KMS-11 (cell line): ENCODE measurements around the gene CCS.

ENCODE experiments used
- H2AFZ ChIP-seq: fragments of 200-600 bp; sonication (generic); 2 replicates; pipeline ENCODE4 v1.6.1; 2016; ENCODE audit warnings: antibody characterized with exemption, mixed run types, low read depth
- H3K27ac ChIP-seq: fragments of 200-600 bp; sonication (generic); 2 replicates; pipeline ENCODE4 v1.6.1; 2016; ENCODE audit warnings: mild to moderate bottlenecking, mixed run types
- H3K27me3 ChIP-seq: fragments of 200-600 bp; sonication (generic); 2 replicates; pipeline ENCODE4 v1.6.1; 2017; ENCODE audit warnings: mild to moderate bottlenecking, low read depth, mixed run types, moderate library complexity; ENCODE audit not compliant: insufficient read depth
- H3K36me3 ChIP-seq: fragments of 200-600 bp; sonication (generic); 2 replicates; pipeline ENCODE4 v1.6.1; 2017; ENCODE audit warnings: mild to moderate bottlenecking, mixed run types; ENCODE audit not compliant: insufficient read depth
- H3K4me1 ChIP-seq: fragments of 200-600 bp; sonication (generic); 2 replicates; pipeline ENCODE4 v1.6.1; 2016; ENCODE audit warnings: mild to moderate bottlenecking, low read depth, mixed run types; ENCODE audit not compliant: poor library complexity, severe bottlenecking
- H3K4me2 ChIP-seq: fragments of 200-600 bp; sonication (generic); 2 replicates; pipeline ENCODE4 v1.7.0; 2016; ENCODE audit warnings: mild to moderate bottlenecking, mixed run types
- H3K4me3 ChIP-seq: fragments of 200-600 bp; sonication (generic); IDR thresholded peaks from 2 replicates; pipeline ENCODE4 v1.6.1; 2017; ENCODE audit warnings: low read depth, low read length, mixed read lengths; ENCODE audit not compliant: insufficient read depth
- H3K79me2 ChIP-seq: fragments of 200-600 bp; sonication (generic); 2 replicates; pipeline ENCODE4 v1.6.1; 2016; ENCODE audit warnings: low read depth, mixed run types; ENCODE audit not compliant: insufficient read depth
- H3K9ac ChIP-seq: fragments of 200-600 bp; sonication (generic); 2 replicates; pipeline ENCODE4 v1.6.1; 2016; ENCODE audit warnings: mild to moderate bottlenecking, mixed run types
- H4K20me1 ChIP-seq: fragments of 200-600 bp; sonication (generic); 2 replicates; pipeline ENCODE4 v1.6.1; 2016; ENCODE audit warnings: mild to moderate bottlenecking, mixed run types; ENCODE audit not compliant: insufficient read depth
- TF ChIP-seq, protein P1 (sequence below): fragments of 200-600 bp; sonication (generic); conservative IDR thresholded peaks from 2 replicates; pipeline ENCODE4 v1.6.1; 2017; ENCODE audit warnings: low read depth, mild to moderate bottlenecking, antibody characterized with exemption, low read length, moderate library complexity, mixed read lengths

CCS gene

DNA sequence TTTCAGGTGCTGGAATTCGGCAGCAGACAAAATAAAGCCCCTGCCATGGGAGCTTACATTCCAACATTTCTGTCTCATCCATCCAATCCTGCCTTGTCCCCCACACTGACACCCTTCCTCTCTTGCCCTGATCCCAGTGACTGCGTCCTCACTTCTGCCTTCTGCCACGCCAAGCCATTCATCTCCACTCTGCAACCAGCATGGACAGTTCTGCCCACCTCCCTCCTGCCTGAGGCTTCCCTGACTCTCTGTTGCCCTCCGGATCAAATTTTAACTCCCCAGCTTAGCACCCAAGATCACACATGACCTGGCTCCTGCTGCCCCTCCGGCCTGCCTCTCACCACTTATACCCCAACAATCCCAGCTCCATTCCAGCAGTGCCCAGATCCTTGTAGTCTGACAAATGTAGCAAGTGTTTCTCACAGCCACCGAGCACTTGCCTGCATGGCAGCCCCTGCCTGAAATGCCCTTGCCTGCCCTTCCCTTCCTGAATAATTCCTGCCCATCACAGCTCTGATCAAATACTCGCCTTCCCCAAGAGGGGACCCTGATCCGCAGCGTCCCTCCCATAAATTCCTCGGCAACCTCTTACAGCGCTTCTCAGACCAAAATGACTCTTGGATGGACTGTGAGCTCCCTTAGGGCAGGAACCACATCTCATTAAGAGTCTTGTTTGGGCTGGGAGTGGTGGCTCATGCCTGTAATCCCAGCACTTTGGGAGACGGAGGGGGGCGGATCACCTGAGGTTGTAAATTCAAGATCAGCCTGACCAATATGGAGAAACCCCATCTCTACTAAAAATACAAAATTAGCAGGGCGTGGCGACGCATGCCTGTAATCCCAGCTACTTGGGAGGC is 44.0 kb upstream of the CCS start:
- peaks cover 6% of the 10 kb centered on the region for H3K27me3 ChIP-seq
- no peaks in the 10 kb centered on the region for H4K20me1 ChIP-seq
- H3K27ac ChIP-seq = no peak overlapping the region
- H3K4me1 ChIP-seq = peaks cover 17% of the 10 kb centered on the region
- no peak overlapping the region for H3K9ac ChIP-seq
- no peak overlapping the region for H2AFZ ChIP-seq
- TF ChIP-seq, protein P1, sequence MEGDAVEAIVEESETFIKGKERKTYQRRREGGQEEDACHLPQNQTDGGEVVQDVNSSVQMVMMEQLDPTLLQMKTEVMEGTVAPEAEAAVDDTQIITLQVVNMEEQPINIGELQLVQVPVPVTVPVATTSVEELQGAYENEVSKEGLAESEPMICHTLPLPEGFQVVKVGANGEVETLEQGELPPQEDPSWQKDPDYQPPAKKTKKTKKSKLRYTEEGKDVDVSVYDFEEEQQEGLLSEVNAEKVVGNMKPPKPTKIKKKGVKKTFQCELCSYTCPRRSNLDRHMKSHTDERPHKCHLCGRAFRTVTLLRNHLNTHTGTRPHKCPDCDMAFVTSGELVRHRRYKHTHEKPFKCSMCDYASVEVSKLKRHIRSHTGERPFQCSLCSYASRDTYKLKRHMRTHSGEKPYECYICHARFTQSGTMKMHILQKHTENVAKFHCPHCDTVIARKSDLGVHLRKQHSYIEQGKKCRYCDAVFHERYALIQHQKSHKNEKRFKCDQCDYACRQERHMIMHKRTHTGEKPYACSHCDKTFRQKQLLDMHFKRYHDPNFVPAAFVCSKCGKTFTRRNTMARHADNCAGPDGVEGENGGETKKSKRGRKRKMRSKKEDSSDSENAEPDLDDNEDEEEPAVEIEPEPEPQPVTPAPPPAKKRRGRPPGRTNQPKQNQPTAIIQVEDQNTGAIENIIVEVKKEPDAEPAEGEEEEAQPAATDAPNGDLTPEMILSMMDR = no peak
- H3K79me2 ChIP-seq = no peaks in the 10 kb centered on the region
- no peaks in the 10 kb centered on the region for H3K36me3 ChIP-seq
- no peak overlapping the region for H3K4me2 ChIP-seq
- no peak overlapping the region for H3K4me3 ChIP-seq

DNA sequence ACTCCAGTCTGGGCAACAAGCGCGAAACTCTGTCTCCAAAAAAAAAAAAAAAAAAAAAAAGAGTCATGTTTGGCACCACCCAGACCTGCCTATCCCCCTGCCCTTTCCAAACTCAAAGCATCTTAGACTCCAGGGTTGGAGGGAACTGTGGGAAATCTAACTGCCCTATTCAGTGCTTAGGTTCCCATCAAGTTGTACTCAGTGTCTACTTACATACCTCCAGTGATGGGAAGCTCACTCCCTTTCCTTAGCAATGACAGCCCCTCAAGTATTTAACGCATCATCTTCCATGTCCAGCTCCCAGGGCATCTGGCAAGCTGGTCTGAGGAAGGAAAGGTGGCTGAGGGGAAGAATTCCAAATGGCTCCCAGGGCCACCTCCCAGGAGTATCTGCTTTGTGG is 43.3 kb upstream of the CCS start:
- H2AFZ ChIP-seq = no peak overlapping the region
- no peaks in the 10 kb centered on the region for H4K20me1 ChIP-seq
- no peak overlapping the region for H3K9ac ChIP-seq
- H3K36me3 ChIP-seq = no peaks in the 10 kb centered on the region
- TF ChIP-seq, protein P1 = no peak
- peaks cover 13% of the 10 kb centered on the region for H3K4me1 ChIP-seq
- peaks cover 6% of the 10 kb centered on the region for H3K27me3 ChIP-seq
- no peak overlapping the region for H3K4me3 ChIP-seq
- no peak overlapping the region for H3K27ac ChIP-seq
- no peak overlapping the region for H3K4me2 ChIP-seq
- H3K79me2 ChIP-seq = no peaks in the 10 kb centered on the region

DNA sequence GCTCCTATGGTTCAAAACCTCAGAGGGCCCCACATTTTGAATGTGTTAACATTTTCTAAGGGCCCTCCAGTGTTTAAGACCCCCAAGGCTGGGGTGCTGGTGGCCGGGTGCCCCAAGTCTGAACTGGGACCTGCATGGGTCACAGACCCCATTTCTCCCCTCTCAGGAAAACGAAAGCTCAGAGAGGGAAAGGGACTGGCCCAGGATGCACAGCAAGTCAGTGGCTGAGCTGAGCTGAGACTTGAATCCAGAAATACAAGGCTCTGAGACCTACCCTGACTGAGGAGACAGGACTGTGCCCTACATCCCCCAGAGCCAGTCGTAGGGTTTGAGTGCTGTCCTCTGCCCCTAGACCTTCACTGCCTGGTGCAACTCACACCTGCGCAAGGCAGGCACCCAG is 42.1 kb upstream of the CCS start:
- Histone ChIP-seq H3K9ac (no peak overlapping the region), H3K36me3 (no peaks in the 10 kb centered on the region), H3K4me2 (no peak overlapping the region), H3K4me1 (peaks cover 7% of the 10 kb centered on the region), H3K27me3 (peaks cover 6% of the 10 kb centered on the region), H3K4me3 (no peak overlapping the region), H2AFZ (no peak overlapping the region), H3K27ac (no peak overlapping the region), H3K79me2 (no peaks in the 10 kb centered on the region), H4K20me1 (no peaks in the 10 kb centered on the region)
- TF ChIP-seq, protein P1 = no peak

DNA sequence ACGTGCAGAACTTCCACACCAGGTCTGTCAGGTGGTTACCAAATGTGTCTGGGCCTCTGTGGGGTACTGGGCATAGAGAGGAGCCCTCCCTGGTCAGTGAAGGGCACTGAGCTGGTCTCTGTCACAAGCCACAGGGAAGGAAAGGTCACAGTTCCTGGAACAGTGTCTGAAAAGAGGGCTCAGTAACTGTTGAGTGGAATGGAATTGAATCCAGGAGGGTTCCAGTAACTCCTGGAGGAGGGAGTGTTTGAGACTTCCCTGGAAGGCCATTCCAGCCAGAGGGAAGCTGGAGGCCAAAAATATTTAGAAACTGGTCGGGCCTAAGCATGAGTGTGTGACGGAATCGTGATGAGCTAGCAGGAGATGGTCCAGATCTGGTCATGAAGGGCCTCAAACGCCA is 38.4 kb upstream of the CCS start:
- Histone ChIP-seq H4K20me1 (no peaks in the 10 kb centered on the region), H3K36me3 (no peaks in the 10 kb centered on the region), H3K27ac (no peak overlapping the region), H3K4me2 (no peak overlapping the region), H3K79me2 (no peaks in the 10 kb centered on the region), H2AFZ (no peak overlapping the region), H3K27me3 (peaks cover 9% of the 10 kb centered on the region), H3K4me3 (no peak overlapping the region), H3K4me1 (no peaks in the 10 kb centered on the region), H3K9ac (no peak overlapping the region)
- TF ChIP-seq, protein P1 = no peak
